ENCODE results near the gene SCGB2B2. TPM values are rescaled to one million over a fixed set of nuclear protein-coding genes. Genes with fewer than 3 reads are reported as not detected.
"Not testable (repeated sequence)": the region's sequence is repeated elsewhere in the genome, so short reads cannot be mapped to it uniquely, and the experiment has no call there.

The SCGB2B2 gene
- polyA plus RNA-seq, 1 of the 3 experiments (the other 2 are of a cell fraction) = 0.03 TPM

GRCh38 chr19:34687348-34687747 is 10.4 kb upstream of the SCGB2B2 start:
- WGBS (ENCODE audit: low lambda C conversion rate) = 44% methylated on average over 2 of the region's 2 CpGs
- Histone ChIP-seq H2AFZ (ENCODE audit: low read depth) (no peak overlapping the region), H3K4me2 (no peak overlapping the region), H3F3A (replicated peaks; ENCODE audit: insufficient read depth) (peaks cover 6% of the 10 kb centered on the region), H3K9me3 (peaks cover 30% of the 10 kb centered on the region; the same call in 1 of the 2 replicates), H3K36me3 (replicated peaks in 1 of 2; ENCODE audit: control insufficient read depth in 1 of 2, insufficient read depth in 2 of 2, low read length in 1 of 2) (peaks cover 20 to 27% of the 10 kb centered on the region in 2 experiments), H3K9me2 (no peaks in the 10 kb centered on the region), H3K4me1 (ENCODE audit: control insufficient read depth in 1 of 2, insufficient read depth in 2 of 2, low read depth in 1 of 2, low read length in 1 of 2) (no peaks in the 10 kb centered on the region), H3K9ac (no peak overlapping the region), H3K27me3 (ENCODE audit: insufficient read depth) (no peaks in the 10 kb centered on the region), H3K27ac (ENCODE audit: low read depth in 2 of 2, low read length in 1 of 2) (no peak overlapping the region), H4K20me1 (ENCODE audit: insufficient read depth) (no peaks in the 10 kb centered on the region), H3K79me2 (ENCODE audit: insufficient read depth) (no peaks in the 10 kb centered on the region), H3K4me3 (ENCODE audit: low read depth in 2 of 2, low read length in 1 of 2) (no peak overlapping the region)
- ChIA-PET CTCF (interaction anchor here (0.9 kb wide), 1 partner anchor 25 kb away, joined by 3 read pairs; no protein-coding TSS in a partner anchor), POLR2A (interaction anchor here (1.6 kb wide), 1 partner anchor 10 kb away, joined by 6 read pairs; the partner anchor contains the start of gene ZNF302)
- TF ChIP-seq CTCF (IDR thresholded peaks at IDR 0.05) = no peak
- DNase-seq = no peak

GRCh38 chr19:34686455-34686854 is 9.5 kb upstream of the SCGB2B2 start:
- Histone ChIP-seq H3K4me2 (no peak overlapping the region), H3K4me1 (ENCODE audit: control insufficient read depth in 1 of 2, insufficient read depth in 2 of 2, low read depth in 1 of 2, low read length in 1 of 2) (no peaks in the 10 kb centered on the region), H3K4me3 (ENCODE audit: low read depth in 2 of 2, low read length in 1 of 2) (no peak overlapping the region), H3K9ac (no peak overlapping the region), H3K79me2 (ENCODE audit: insufficient read depth) (no peaks in the 10 kb centered on the region), H3K9me3 (peaks cover 30% of the 10 kb centered on the region; the same call in 1 of the 2 replicates), H3K27ac (ENCODE audit: low read depth in 2 of 2, low read length in 1 of 2) (no peak overlapping the region), H4K20me1 (ENCODE audit: insufficient read depth) (no peaks in the 10 kb centered on the region), H2AFZ (ENCODE audit: low read depth) (no peak overlapping the region), H3F3A (replicated peaks; ENCODE audit: insufficient read depth) (peaks cover 6% of the 10 kb centered on the region), H3K36me3 (replicated peaks in 1 of 2; ENCODE audit: control insufficient read depth in 1 of 2, insufficient read depth in 2 of 2, low read length in 1 of 2) (peaks cover 22 to 36% of the 10 kb centered on the region in 2 experiments), H3K9me2 (no peaks in the 10 kb centered on the region), H3K27me3 (ENCODE audit: insufficient read depth) (no peaks in the 10 kb centered on the region)
- WGBS (ENCODE audit: low lambda C conversion rate) = 71% methylated on average over 5 of the region's 5 CpGs
- ChIA-PET POLR2A (interaction anchor here (1.6 kb wide), 1 partner anchor 9 kb away, joined by 6 read pairs; the partner anchor contains the start of gene ZNF302), CTCF (no interaction called here)
- no peak for DNase-seq
- TF ChIP-seq YY1 (IDR thresholded peaks at IDR 0.05; ENCODE audit: low read depth) (no peak), SMC3 (IDR thresholded peaks at IDR 0.05; ENCODE audit: low read depth, low read length) (no peak), TCF12 (IDR thresholded peaks at IDR 0.05) (no peak), EP300 (IDR thresholded peaks at IDR 0.05; ENCODE audit: borderline replicate concordance in 1 of 2, low read depth in 1 of 2, low read length in 1 of 2) (no peak), EZH2phosphoT487 (IDR thresholded peaks at IDR 0.05; ENCODE audit: borderline replicate concordance, low read depth) (no peak), CTCF (IDR thresholded peaks at IDR 0.05) (no peak)

- H3K4me1 ChIP-seq (ENCODE audit: control insufficient read depth in 1 of 2, insufficient read depth in 2 of 2, low read depth in 1 of 2, low read length in 1 of 2); H3K4me2 ChIP-seq; H3K27ac ChIP-seq (ENCODE audit: low read depth in 2 of 2, low read length in 1 of 2); CTCF ChIA-PET; DNase-seq; H3K27me3 ChIP-seq (ENCODE audit: insufficient read depth); H3K4me3 ChIP-seq (ENCODE audit: low read depth in 2 of 2, low read length in 1 of 2); H3K9ac ChIP-seq; H3K9me2 ChIP-seq; H4K20me1 ChIP-seq (ENCODE audit: insufficient read depth); POLR2A ChIA-PET; H2AFZ ChIP-seq (ENCODE audit: low read depth); H3F3A ChIP-seq (replicated peaks; ENCODE audit: insufficient read depth); H3K79me2 ChIP-seq (ENCODE audit: insufficient read depth): not testable (repeated sequence)
- Histone ChIP-seq H3K9me3 (peaks cover 30% of the 10 kb centered on the region; the same call in 1 of the 2 replicates), H3K36me3 (replicated peaks in 1 of 2; ENCODE audit: control insufficient read depth in 1 of 2, insufficient read depth in 2 of 2, low read length in 1 of 2) (peaks cover 34 to 47% of the 10 kb centered on the region in 2 experiments)
- 93% methylated on average over 5 of the region's 5 CpGs for WGBS (ENCODE audit: low lambda C conversion rate)
Observed at GRCh38 chr19:34685266-34685665, 8.3 kb upstream of the SCGB2B2 start.

Measured in SK-N-SH (cell line).